Measurements from ENCODE around the gene MS4A14. TPM values are rescaled to one million over a fixed set of nuclear protein-coding genes. Genes with fewer than 3 reads are reported as not detected.

Gene MS4A14, protein sequence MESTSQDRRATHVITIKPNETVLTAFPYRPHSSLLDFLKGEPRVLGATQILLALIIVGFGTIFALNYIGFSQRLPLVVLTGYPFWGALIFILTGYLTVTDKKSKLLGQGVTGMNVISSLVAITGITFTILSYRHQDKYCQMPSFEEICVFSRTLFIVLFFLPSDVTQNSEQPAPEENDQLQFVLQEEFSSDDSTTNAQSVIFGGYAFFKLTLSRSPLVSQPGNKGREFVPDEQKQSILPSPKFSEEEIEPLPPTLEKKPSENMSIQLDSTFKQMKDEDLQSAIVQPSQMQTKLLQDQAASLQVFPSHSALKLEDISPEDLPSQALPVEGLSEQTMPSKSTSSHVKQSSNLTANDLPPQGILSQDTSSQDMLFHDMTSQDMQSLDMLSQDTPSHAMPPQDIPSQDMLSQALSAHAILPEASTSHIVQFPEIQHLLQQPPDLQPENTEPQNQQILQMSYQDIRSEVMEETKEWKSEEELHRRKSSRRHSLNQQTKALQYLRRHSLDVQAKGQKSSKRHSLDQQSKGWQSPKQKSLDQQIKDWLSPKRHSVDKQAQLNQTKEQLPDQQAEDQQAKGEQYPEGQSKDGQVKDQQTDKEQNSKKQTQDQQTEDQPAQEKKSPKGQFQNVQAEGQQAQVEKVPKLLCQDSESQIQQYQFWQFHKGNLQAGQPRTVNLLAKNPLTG
- total RNA-seq (2022) = not detected in 2 replicates
- percentile 7 among the genes with signal in this experiment for Bru-seq, nascent RNA
- not detected for BruChase-seq, experiment 1, labeled RNA remaining after a 6-hour chase
- BruChase-seq, experiment 2, labeled RNA remaining after a 2-hour chase = not detected
- long read RNA-seq = 0 reads

DNA sequence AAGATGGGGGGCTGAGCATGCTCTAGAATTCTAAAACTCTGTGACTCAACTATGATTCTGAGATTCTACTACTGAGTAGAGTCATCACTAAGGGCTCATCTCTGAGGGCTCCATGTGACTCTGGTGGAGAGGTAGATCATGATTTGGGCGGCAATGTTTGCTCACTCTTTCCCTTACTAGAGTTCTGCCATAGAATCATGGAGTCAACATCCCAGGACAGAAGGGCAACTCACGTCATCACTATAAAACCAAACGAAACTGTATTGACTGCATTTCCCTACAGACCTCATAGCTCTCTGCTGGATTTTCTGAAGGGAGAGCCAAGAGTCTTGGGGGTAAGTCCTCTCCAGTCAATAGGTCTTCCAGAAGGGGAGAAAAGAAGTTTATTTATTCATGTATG, at the start of gene MS4A14:
MS4A14 (plus strand) TSS at position 78 of the 400 bp plus-strand sequence; CDS start at position 198, 120 bp downstream.
- Mint-ChIP-seq H3K36me3 (ENCODE audit: insufficient read depth, unreplicated experiment) (no peaks in the 10 kb centered on the region), H3K27me3 (ENCODE audit: unreplicated experiment) (no peaks in the 10 kb centered on the region), H3K27ac (ENCODE audit: unreplicated experiment) (no peak within 1 kb of the TSS), H3K4me1 (ENCODE audit: low read depth, unreplicated experiment) (no peaks in the 10 kb centered on the region), H3K4me3 (ENCODE audit: low read depth, unreplicated experiment) (no peak within 1 kb of the TSS), H3K9me3 (ENCODE audit: low read depth, unreplicated experiment) (no peaks in the 10 kb centered on the region)
- no TSS peak for BruUV-seq (replicated peaks)
- intact Hi-C loops (cut with micrococcal nuclease; ENCODE audit: unreplicated experiment) = no loop called here
- no peak for DNase-seq
- TF ChIP-seq, protein P1, sequence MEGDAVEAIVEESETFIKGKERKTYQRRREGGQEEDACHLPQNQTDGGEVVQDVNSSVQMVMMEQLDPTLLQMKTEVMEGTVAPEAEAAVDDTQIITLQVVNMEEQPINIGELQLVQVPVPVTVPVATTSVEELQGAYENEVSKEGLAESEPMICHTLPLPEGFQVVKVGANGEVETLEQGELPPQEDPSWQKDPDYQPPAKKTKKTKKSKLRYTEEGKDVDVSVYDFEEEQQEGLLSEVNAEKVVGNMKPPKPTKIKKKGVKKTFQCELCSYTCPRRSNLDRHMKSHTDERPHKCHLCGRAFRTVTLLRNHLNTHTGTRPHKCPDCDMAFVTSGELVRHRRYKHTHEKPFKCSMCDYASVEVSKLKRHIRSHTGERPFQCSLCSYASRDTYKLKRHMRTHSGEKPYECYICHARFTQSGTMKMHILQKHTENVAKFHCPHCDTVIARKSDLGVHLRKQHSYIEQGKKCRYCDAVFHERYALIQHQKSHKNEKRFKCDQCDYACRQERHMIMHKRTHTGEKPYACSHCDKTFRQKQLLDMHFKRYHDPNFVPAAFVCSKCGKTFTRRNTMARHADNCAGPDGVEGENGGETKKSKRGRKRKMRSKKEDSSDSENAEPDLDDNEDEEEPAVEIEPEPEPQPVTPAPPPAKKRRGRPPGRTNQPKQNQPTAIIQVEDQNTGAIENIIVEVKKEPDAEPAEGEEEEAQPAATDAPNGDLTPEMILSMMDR (IDR thresholded peaks at IDR 0.05; ENCODE audit: unreplicated experiment) = no peak
- CTCF ChIA-PET = no interaction called here

DNA sequence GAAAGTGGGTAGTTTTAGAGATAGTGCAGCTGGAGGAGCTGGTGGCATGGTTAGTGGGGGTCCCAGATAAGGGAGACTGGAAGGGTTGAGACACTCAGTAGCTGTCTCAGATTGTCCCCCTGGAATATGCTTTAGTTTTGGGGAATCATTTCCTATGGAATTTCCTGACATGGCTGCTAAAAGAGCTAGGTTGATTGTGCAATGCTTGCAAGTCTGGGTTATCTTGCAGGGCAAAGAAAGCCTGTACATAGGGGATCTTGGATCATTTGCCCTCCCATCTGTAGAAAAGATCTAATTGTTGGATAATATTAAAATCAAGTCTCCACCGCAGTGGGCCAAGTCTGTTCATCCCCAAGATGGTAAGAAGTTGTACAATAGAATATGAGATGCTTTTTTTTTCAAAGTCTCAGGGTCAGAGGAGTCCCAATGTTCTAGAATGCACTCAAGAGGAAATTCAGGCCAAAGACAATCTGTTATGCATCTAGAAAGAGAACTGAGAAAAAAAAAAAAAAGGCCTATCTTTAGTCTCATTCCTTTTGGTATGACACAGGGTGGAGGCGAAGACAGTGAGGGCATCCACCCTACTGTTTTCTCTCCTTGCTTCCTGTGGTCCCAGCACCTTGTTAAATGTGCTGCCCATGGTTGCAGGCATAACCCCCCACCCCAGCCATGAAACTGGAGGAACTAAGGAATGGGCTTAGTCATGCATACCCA, 49.0 kb upstream of the MS4A14 start:
- intact Hi-C loops (cut with micrococcal nuclease; ENCODE audit: unreplicated experiment) = loop anchor here (10.0 kb wide), 2 partner anchors 172 to 522 kb away; no protein-coding TSS in a partner anchor
- no peak for DNase-seq
- peaks cover 6% of the 10 kb centered on the region for H3K4me1 Mint-ChIP-seq (ENCODE audit: low read depth, unreplicated experiment)
- CTCF ChIA-PET = no interaction called here
- peaks cover 35% of the 10 kb centered on the region for H3K27me3 Mint-ChIP-seq (ENCODE audit: unreplicated experiment)
- no peak overlapping the region for H3K27ac Mint-ChIP-seq (ENCODE audit: unreplicated experiment)
- H3K9me3 Mint-ChIP-seq (ENCODE audit: low read depth, unreplicated experiment) = no peaks in the 10 kb centered on the region
- TF ChIP-seq, protein P1 (IDR thresholded peaks at IDR 0.05; ENCODE audit: unreplicated experiment) = no peak
- no peaks in the 10 kb centered on the region for H3K36me3 Mint-ChIP-seq (ENCODE audit: insufficient read depth, unreplicated experiment)
- BruUV-seq (replicated peaks) = no TSS peak
- H3K4me3 Mint-ChIP-seq (ENCODE audit: low read depth, unreplicated experiment) = no peak overlapping the region

DNA sequence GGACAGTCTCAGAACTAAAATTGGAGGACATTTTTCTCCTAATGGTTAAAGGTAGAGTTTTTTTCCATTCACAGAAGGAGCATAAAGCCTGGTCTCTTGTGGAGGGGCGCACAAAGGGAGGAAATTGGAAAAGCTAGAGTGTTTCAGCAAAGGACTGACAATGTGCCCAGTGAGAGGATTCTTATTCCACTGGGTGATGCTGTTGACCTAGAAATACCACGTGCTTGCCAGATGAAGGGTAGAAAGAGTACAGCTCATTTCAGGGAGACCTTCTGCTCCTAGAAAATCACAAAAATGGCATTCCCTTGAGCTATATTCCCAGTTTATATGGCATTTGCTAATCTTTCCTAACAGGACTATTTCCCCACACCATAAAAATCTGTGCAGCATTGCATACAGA, 48.1 kb upstream of the MS4A14 start:
- intact Hi-C loops (cut with micrococcal nuclease; ENCODE audit: unreplicated experiment) = loop anchor here (10.0 kb wide), 2 partner anchors 173 to 523 kb away; no protein-coding TSS in a partner anchor
- Mint-ChIP-seq H3K27me3 (ENCODE audit: unreplicated experiment) (peaks cover 35% of the 10 kb centered on the region), H3K4me1 (ENCODE audit: low read depth, unreplicated experiment) (peaks cover 6% of the 10 kb centered on the region), H3K27ac (ENCODE audit: unreplicated experiment) (no peak overlapping the region), H3K4me3 (ENCODE audit: low read depth, unreplicated experiment) (no peak overlapping the region), H3K9me3 (ENCODE audit: low read depth, unreplicated experiment) (no peaks in the 10 kb centered on the region), H3K36me3 (ENCODE audit: insufficient read depth, unreplicated experiment) (no peaks in the 10 kb centered on the region)
- CTCF ChIA-PET = interaction anchor here (1.0 kb wide), 1 partner anchor 415 kb away, joined by 3 read pairs; no protein-coding TSS in a partner anchor
- TF ChIP-seq, protein P1 (IDR thresholded peaks at IDR 0.05; ENCODE audit: unreplicated experiment) = no peak
- no TSS peak for BruUV-seq (replicated peaks)
- no peak for DNase-seq

DNA sequence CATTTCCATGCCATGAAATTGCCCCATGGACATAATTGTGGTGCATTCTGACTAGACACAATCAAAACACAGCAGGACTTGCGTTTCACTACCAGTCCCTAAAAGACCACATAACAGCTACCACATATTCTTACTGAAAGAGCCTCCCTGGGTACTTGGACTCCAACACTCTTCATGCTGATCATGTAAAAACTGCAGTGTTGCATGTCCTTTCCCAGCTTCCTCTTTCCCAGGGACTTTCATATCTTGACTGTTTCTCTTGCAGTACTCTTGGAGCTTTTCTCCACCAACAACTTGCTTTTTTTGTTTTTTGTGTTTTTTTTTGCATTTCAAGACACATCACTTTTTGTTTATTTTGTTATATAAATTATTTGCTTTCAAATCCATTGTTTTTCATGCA, 46.3 kb upstream of the MS4A14 start:
- DNase-seq = no peak
- H3K27ac Mint-ChIP-seq (ENCODE audit: unreplicated experiment) = no peak overlapping the region
- intact Hi-C loops (cut with micrococcal nuclease; ENCODE audit: unreplicated experiment) = loop anchor here (10.0 kb wide), 2 partner anchors 175 to 525 kb away; no protein-coding TSS in a partner anchor
- peaks cover 25% of the 10 kb centered on the region for H3K27me3 Mint-ChIP-seq (ENCODE audit: unreplicated experiment)
- H3K9me3 Mint-ChIP-seq (ENCODE audit: low read depth, unreplicated experiment) = no peaks in the 10 kb centered on the region
- CTCF ChIA-PET = no interaction called here
- no peaks in the 10 kb centered on the region for H3K36me3 Mint-ChIP-seq (ENCODE audit: insufficient read depth, unreplicated experiment)
- H3K4me1 Mint-ChIP-seq (ENCODE audit: low read depth, unreplicated experiment) = peaks cover 6% of the 10 kb centered on the region
- TF ChIP-seq, protein P1 (IDR thresholded peaks at IDR 0.05; ENCODE audit: unreplicated experiment) = no peak
- no TSS peak for BruUV-seq (replicated peaks)
- no peak overlapping the region for H3K4me3 Mint-ChIP-seq (ENCODE audit: low read depth, unreplicated experiment)
